Right renal pelvis (tissue), 4 donors: Measurements from ENCODE around the gene PRSS1. TPM values are rescaled to one million over a fixed set of nuclear protein-coding genes. Genes with fewer than 3 reads are reported as not detected.

Source experiments
- DNase-seq, 4 donors: peaks; one replicate each; pipeline ENCODE4 v3.0.0-alpha.2; 2013; ENCODE audit warnings: low read depth in 4 of 4, low spot score in 3 of 4, missing footprints in 1 of 4
- polyA plus RNA-seq, 4 donors: library from polyadenylated mRNA; unstranded; fragments of 120-200 nt; gene quantifications; one replicate each; pipeline ENCODE4 v1.2.1, GENCODE V29; 2013; ENCODE audit not compliant: insufficient read length in 4 of 4

PRSS1 gene
- polyA plus RNA-seq, 4 donors, result not detected

DNA sequence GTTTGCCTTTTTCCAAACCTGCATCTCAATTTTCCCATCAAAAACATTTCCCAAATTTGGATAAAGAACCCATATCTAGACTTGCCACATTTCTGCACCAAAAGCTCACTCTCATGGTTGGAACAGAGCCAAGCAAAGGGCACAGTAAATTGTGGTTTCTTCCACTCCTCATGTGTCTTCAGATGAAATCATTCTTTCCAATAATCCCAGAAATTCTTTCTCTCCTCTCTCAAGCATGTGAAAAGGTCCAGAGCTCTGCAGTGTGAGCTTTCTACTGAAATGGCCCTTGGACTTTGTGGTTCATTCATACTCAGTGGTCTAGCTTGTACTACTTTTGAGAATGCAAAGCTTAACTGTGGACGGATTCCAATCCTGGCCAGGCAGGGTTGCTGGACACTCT, 41.3 kb downstream of the PRSS1 start:
- no peak for DNase-seq

GRCh38 chr7:142791502-142791901, 42.2 kb downstream of the PRSS1 start:
- no peak for DNase-seq

- DNase-seq, result no peak
These were observed 42.9 kb downstream of the PRSS1 start for GRCh38 chr7:142792129-142792528.

DNA sequence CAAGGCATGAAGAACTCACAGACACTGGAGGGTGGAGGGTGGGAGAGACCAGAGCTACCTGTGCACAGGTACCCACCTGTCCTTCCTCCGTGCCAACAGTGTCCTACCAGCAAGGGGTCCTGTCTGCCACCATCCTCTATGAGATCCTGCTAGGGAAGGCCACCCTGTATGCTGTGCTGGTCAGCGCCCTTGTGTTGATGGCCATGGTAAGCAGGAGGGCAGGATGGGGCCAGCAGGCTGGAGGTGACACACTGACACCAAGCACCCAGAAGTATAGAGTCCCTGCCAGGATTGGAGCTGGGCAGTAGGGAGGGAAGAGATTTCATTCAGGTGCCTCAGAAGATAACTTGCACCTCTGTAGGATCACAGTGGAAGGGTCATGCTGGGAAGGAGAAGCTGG, 43.3 kb downstream of the PRSS1 start:
- DNase-seq, result no peak

GRCh38 chr7:142793156-142793555, 43.9 kb downstream of the PRSS1 start:
- no peak for DNase-seq

GRCh38 chr7:142795339-142795863, 46.1 kb downstream of the PRSS1 start:
- DNase-seq, result no peak

GRCh38 chr7:142796001-142796500, 46.8 kb downstream of the PRSS1 start:
- no peak for DNase-seq

- DNase-seq, result no peak
These were observed 47.5 kb downstream of the PRSS1 start for GRCh38 chr7:142796501-142797390.

DNA sequence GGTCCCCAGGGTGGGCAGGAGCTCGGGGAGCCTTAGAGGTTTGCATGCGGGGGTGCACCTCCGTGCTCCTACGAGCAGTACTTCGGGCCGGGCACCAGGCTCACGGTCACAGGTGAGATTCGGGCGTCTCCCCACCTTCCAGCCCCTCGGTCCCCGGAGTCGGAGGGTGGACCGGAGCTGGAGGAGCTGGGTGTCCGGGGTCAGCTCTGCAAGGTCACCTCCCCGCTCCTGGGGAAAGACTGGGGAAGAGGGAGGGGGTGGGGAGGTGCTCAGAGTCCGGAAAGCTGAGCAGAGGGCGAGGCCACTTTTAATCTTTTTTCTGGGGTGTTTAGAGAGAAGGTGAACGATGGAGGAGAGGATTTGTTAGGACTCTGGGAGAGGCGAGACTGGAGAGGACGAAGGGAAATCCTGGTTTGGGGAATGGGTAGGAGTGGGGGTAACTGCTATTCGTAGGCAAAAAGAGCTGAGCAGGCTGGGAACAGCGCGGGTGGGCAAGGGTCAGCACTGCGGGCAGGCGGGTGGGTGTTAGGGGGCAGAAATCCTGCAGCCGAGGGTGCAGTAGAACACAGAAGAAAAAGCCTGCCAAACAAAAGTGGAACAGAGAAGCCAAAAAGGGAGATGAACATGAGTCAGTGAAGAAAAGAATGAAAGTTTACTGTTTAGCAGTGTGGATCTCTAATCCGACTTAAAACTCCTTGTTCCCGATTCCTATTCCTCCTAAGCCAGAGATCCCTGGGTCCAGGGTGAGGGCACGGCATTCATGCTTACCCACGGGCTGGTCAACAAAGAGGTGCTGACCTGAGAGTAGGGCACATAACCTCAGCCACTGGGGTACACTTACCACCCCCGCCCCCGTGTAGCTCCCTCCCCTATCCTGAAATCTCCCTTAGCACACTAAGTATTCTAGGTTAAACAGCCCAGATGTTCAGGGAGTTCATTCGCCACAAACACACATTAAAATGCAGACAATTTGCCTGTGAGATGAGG, 48.4 kb downstream of the PRSS1 start:
- no peak for DNase-seq

DNA sequence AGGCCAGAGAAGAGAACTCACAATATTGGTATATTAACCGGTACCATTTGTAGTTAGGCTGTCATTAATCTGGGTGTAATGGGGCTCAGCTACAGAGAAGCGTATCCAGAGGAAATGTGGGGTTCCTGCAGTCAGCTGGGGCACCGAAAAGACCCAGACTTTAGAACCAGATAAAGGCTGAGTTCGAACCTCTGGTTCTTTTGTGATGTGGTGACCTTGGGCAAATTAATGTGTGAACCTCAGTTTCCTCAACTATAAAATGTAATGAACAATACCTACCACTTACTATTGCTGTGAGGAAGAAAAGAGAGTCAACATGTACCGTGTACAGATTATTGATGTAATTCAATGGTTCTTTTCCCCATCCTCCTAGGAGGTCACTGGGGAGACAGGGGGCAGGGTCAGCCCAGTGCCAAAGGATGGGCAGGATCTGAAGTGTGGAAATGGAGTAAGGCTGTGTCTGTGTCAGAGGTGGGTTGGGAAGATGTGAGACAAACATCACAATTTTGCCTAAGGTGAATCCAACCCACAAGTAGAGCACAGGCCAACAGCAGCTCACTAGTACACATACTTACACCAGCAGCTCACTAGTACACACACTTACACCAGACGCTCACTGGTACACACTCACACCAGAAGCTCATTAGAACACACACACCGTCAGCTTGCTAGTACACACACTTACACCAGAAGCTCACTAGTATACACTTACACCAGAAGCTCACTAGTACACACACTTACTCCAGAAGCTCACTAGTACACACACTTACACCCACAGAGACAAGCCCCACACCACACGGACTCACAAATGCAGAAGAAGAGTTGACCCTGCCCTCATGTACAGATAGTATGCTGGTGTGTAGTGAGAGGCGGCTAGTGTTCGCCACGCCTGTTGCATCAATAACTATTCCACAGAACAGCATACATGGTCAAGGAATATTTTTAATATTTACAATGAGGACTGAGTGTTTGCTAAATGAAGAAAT, 49.5 kb downstream of the PRSS1 start:
- no peak for DNase-seq

- no peak for DNase-seq
These were observed 50.2 kb downstream of the PRSS1 start for GRCh38 chr7:142799437-142799835.

DNA sequence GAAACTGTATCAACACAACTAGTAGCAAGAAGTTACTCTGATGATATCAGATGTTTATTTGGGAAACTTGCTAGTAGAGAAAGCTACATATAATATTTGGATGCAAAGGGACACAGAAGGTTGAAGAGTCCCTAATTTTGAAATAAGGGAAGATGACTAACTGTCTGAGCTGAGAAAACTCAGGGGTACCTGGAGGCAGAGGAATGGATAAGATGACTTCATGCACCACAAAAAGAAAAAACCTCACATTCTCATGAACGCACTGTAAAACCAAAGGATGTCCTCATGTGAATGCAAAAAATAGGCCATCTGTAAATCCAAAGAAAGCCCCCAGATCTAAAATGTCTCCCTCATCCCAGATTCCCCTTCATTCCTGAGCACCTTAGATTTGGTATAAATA, 50.8 kb downstream of the PRSS1 start:
- no peak for DNase-seq

DNA sequence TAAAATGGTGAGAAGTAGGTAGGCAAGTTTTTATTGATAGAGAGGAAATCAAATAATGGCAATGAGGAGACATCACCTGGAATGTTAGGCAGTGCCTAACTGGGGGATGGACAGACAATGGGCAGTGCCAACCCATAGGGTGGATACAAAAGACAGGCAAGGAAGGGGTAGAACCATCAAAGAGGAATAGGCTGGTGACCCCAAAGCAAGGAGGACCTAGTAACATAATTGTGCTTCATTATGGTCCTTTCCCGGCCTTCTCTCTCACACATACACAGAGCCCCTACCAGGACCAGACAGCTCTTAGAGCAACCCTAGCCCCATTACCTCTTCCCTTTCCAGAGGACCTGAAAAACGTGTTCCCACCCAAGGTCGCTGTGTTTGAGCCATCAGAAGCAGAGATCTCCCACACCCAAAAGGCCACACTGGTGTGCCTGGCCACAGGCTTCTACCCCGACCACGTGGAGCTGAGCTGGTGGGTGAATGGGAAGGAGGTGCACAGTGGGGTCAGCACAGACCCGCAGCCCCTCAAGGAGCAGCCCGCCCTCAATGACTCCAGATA, 51.5 kb downstream of the PRSS1 start:
- no peak for DNase-seq

- no peak for DNase-seq
These were observed 52.5 kb downstream of the PRSS1 start for GRCh38 chr7:142801601-142802295.

- no peak for DNase-seq
These were observed 53.0 kb downstream of the PRSS1 start for GRCh38 chr7:142802301-142802700.
